Measurements from ENCODE around the gene CTNND2. TPM values are rescaled to one million over a fixed set of nuclear protein-coding genes. Genes with fewer than 3 reads are reported as not detected.

Gene CTNND2
- total and polyA plus RNA-seq, 3 donors from 2014 or later, result 9.1 to 17.2 (median 11.3) TPM

- intact Hi-C loops (cut with DNase I; ENCODE audit: low total_unique reads), result no loop called here
- H3K27me3 ChIP-seq, result no peaks in the 10 kb centered on the region
- H3K4me1 ChIP-seq, result no peaks in the 10 kb centered on the region
- no peaks in the 10 kb centered on the region for H3K36me3 ChIP-seq (ENCODE audit: low read depth, missing control alignments)
- no peak overlapping the region for H3K4me3 ChIP-seq
- TF ChIP-seq, protein P1, sequence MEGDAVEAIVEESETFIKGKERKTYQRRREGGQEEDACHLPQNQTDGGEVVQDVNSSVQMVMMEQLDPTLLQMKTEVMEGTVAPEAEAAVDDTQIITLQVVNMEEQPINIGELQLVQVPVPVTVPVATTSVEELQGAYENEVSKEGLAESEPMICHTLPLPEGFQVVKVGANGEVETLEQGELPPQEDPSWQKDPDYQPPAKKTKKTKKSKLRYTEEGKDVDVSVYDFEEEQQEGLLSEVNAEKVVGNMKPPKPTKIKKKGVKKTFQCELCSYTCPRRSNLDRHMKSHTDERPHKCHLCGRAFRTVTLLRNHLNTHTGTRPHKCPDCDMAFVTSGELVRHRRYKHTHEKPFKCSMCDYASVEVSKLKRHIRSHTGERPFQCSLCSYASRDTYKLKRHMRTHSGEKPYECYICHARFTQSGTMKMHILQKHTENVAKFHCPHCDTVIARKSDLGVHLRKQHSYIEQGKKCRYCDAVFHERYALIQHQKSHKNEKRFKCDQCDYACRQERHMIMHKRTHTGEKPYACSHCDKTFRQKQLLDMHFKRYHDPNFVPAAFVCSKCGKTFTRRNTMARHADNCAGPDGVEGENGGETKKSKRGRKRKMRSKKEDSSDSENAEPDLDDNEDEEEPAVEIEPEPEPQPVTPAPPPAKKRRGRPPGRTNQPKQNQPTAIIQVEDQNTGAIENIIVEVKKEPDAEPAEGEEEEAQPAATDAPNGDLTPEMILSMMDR (IDR thresholded peaks at IDR 0.05), result no peak
- no peaks in the 10 kb centered on the region for H3K9me3 ChIP-seq
- WGBS, 2 donors, result 81 to 88% methylated on average over 4 of the region's 4 CpGs
- no peak overlapping the region for H3K27ac ChIP-seq
- no peak for DNase-seq
Observed at GRCh38 chr5:11780641-11781345, 123.5 kb downstream of the CTNND2 start.

DNA sequence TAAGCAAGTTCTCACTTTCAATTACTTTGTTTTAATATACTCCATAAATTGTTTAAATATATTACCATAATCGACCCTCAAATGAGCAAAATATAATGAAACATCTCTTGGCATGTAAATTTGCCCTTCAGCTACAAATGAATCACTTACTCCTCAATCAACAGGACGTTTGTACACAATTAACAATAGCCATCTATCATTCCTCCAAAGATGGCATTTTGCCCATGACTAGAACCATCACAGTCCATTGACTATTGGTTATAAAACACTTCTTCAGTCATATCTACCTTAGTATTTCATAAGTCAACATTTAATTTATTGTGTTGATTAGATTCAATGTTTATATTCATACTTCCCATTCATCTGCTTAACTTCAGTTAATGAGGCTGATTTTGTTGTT, 127.2 kb downstream of the CTNND2 start:
- no peak for TF ChIP-seq POLR2A (IDR thresholded peaks at IDR 0.05)
- TF ChIP-seq, protein P1 (IDR thresholded peaks at IDR 0.05), result no peak
- H3K27ac ChIP-seq, result no peak overlapping the region
- no peaks in the 10 kb centered on the region for H3K36me3 ChIP-seq (ENCODE audit: low read depth, missing control alignments)
- no peaks in the 10 kb centered on the region for H3K9me3 ChIP-seq
- 54 to 58% methylated on average over 2 of the region's 2 CpGs for WGBS, 2 donors
- intact Hi-C loops (cut with DNase I; ENCODE audit: low total_unique reads), result no loop called here
- no peak for DNase-seq
- H3K4me1 ChIP-seq, result no peaks in the 10 kb centered on the region
- H3K4me3 ChIP-seq, result no peak overlapping the region
- no peaks in the 10 kb centered on the region for H3K27me3 ChIP-seq

- intact Hi-C loops (cut with DNase I; ENCODE audit: low total_unique reads), result no loop called here
- Histone ChIP-seq H3K9me3 (no peaks in the 10 kb centered on the region), H3K4me3 (no peak overlapping the region), H3K36me3 (ENCODE audit: low read depth, missing control alignments) (no peaks in the 10 kb centered on the region), H3K27me3 (no peaks in the 10 kb centered on the region), H3K27ac (no peak overlapping the region), H3K4me1 (no peaks in the 10 kb centered on the region)
- WGBS, 2 donors, result 82 to 89% methylated on average over 2 of the region's 2 CpGs
- TF ChIP-seq, protein P1 (IDR thresholded peaks at IDR 0.05), result no peak
- TF ChIP-seq POLR2A (IDR thresholded peaks at IDR 0.05), result no peak
- no peak for DNase-seq
Observed at GRCh38 chr5:11770310-11770709, 133.9 kb downstream of the CTNND2 start.

DNA sequence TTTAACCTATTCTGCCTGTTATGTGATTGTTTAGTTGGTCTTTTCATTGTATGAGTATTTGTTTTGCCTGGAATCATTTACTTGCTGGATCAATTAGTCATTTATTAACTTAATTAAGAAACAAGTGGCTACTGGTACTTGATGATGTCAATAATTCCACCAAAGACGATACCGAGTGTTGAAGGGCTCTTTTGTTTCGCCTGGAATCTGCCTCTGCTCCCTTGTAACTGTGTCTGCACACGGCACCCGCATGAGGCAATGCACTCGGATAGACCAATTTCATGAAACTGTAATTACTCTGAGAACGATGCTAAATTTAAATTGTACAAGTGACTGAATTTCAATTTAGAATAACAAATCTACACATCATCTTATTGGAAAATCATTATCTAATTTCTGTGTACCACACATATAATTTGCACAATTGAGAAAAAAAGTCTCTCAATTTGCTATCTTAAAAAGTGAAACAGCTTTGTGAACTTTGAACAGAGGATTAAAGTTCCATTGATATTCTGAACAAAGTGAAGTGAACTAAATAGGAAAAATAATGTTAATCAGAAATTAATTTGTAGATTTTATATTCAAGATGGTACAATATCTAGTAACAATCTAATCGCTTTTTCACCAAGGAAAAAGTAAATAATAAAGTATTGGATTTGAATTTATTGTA, 143.2 kb downstream of the CTNND2 start:
- H3K27ac ChIP-seq, result no peak overlapping the region
- WGBS, 2 donors, result 90 to 93% methylated on average over 8 of the region's 8 CpGs
- TF ChIP-seq, protein P1 (IDR thresholded peaks at IDR 0.05), result no peak
- TF ChIP-seq POLR2A (IDR thresholded peaks at IDR 0.05), result no peak
- no peak for DNase-seq
- no peaks in the 10 kb centered on the region for H3K36me3 ChIP-seq (ENCODE audit: low read depth, missing control alignments)
- no peaks in the 10 kb centered on the region for H3K4me1 ChIP-seq
- intact Hi-C loops (cut with DNase I; ENCODE audit: low total_unique reads), result no loop called here
- H3K9me3 ChIP-seq, result no peaks in the 10 kb centered on the region
- no peaks in the 10 kb centered on the region for H3K27me3 ChIP-seq
- no peak overlapping the region for H3K4me3 ChIP-seq
